BJ (cell line): ENCODE results near the gene RGS7. TPM values are rescaled to one million over a fixed set of nuclear protein-coding genes. Genes with fewer than 3 reads are reported as not detected.

ENCODE experiments used
- CTCF ChIA-PET: fragments of 350-600 bp; formaldehyde crosslinking; extraction: SDS; loops from one replicate; lab custom pipeline; 2021; ENCODE audit warnings: antibody characterized with exemption, inconsistent platforms; lab: Yijun Ruan, JAX
- POLR2A ChIA-PET: fragments of 300-600 bp; sonication (Branson Sonifier 250); formaldehyde crosslinking; extraction: SDS; loops from one replicate; lab custom pipeline; 2021; ENCODE audit warnings: antibody characterized with exemption; lab: Charles Lee
- DNase-seq: peaks from one replicate; pipeline ENCODE4 v3.0.0-alpha.2; 2011; ENCODE audit warnings: low read depth
- H3K27me3 ChIP-seq: 2 replicates; pipeline ENCODE4 v1.6.0; 2011; ENCODE audit warnings: low read length; ENCODE audit not compliant: control insufficient read depth, insufficient read depth
- H3K36me3 ChIP-seq: 2 replicates; pipeline ENCODE4 v1.5.1; 2011; ENCODE audit warnings: low read length; ENCODE audit not compliant: control insufficient read depth, insufficient read depth
- H3K4me3 ChIP-seq: 2 replicates; pipeline ENCODE4 v1.5.1; 2011; ENCODE audit warnings: low read depth, mild to moderate bottlenecking, control low read depth, low read length
- polyA plus RNA-seq: library from polyadenylated mRNA; depleted of rRNA; stranded (reverse); fragments of >200 nt; gene quantifications from 2 replicates; pipeline ENCODE4 v1.2.3, GENCODE V29; 2011
- TF ChIP-seq, protein P1 (sequence below): IDR thresholded peaks from 2 replicates; pipeline ENCODE4 v1.5.1; 2011; ENCODE audit warnings: low read depth, mild to moderate bottlenecking, control low read depth, inconsistent platforms, low read length, moderate library complexity; ENCODE audit not compliant: insufficient read depth

The RGS7 gene
- polyA plus RNA-seq, 1 experiment = 0.93 TPM

DNA sequence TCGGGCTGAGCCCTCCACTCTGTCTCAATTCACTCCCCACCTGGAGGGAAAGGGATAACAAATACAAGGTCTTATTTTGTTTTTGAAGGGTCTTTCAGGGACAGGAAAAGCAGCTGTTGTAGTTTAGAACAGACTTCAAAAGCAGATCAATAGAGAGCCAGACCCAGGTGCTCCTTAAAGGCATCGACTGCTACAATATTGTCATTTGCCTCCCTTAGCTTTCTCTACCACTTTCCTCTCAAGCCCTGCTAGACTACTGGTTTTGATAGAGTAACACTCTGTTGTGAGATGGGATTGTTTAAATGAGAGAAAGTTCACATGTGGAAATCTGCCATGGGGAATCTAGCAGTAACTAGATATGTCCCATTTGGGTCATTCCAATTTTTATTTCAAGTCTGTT is 24.0 kb downstream of the RGS7 start:
- TF ChIP-seq, protein P1, sequence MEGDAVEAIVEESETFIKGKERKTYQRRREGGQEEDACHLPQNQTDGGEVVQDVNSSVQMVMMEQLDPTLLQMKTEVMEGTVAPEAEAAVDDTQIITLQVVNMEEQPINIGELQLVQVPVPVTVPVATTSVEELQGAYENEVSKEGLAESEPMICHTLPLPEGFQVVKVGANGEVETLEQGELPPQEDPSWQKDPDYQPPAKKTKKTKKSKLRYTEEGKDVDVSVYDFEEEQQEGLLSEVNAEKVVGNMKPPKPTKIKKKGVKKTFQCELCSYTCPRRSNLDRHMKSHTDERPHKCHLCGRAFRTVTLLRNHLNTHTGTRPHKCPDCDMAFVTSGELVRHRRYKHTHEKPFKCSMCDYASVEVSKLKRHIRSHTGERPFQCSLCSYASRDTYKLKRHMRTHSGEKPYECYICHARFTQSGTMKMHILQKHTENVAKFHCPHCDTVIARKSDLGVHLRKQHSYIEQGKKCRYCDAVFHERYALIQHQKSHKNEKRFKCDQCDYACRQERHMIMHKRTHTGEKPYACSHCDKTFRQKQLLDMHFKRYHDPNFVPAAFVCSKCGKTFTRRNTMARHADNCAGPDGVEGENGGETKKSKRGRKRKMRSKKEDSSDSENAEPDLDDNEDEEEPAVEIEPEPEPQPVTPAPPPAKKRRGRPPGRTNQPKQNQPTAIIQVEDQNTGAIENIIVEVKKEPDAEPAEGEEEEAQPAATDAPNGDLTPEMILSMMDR = no peak
- CTCF ChIA-PET = no interaction called here
- Histone ChIP-seq H3K4me3 (no peak overlapping the region), H3K36me3 (no peaks in the 10 kb centered on the region), H3K27me3 (0 out of 2 replicates have a peak, but pooled peaks cover 1% of the 10 kb centered on the region)
- POLR2A ChIA-PET = no interaction called here
- DNase-seq = no peak

DNA sequence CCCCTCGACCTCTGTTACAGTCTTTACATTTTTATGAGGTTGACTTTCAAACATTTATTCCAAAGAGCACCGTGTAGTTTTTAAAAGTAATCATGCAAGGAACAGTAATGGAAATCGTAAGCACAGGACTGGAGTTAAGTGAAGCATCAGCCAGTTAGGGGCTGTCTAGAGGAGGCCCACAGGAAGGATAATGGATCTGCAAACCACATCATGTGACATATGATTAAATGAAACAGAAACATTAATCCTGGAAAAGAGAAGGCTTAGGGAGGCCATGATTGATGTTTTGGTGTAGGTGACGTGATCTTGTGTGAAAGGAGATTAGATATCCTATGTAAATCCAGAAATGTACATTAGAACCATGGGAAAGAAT is 25.0 kb downstream of the RGS7 start:
- POLR2A ChIA-PET = no interaction called here
- TF ChIP-seq, protein P1 = no peak
- no peaks in the 10 kb centered on the region for H3K36me3 ChIP-seq
- DNase-seq = no peak
- 0 out of 2 replicates have a peak, but pooled peaks cover 1% of the 10 kb centered on the region for H3K27me3 ChIP-seq
- CTCF ChIA-PET = no interaction called here
- no peak overlapping the region for H3K4me3 ChIP-seq

DNA sequence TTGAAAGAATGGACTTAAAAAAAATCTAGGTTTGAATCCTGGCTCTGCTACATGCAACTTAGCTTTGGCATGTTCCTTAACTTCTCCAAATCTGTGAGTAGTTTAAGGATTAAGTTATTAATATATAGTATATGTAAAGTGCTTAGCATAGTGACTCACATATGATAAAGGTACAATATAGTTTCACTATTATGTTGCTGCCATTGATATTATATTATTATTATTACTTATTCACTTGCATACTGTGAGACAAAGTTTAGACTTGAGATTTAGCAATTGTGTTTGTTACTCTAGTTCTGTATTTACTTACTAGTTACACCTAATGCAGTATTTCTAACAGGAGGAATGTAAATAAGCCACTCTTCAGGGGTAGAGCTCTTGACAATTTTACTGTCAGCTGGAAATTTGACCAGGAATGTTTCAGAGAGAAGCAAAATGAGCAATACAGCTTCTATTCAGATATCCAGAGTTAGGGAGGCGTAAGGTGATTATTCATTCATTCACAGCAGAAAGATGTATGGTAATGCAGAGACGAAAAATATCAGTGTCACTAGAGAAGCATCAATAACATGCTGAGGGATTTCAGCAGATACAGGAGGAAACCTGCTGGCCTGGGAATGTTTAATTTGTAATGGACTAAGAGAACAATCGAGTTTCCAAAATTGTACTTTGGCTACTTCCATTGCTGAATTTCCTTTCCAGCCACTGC is 25.5 kb downstream of the RGS7 start:
- DNase-seq = no peak
- CTCF ChIA-PET = no interaction called here
- POLR2A ChIA-PET = no interaction called here
- 0 out of 2 replicates have a peak, but pooled peaks cover 1% of the 10 kb centered on the region for H3K27me3 ChIP-seq
- TF ChIP-seq, protein P1 = no peak
- H3K36me3 ChIP-seq = no peaks in the 10 kb centered on the region
- no peak overlapping the region for H3K4me3 ChIP-seq

DNA sequence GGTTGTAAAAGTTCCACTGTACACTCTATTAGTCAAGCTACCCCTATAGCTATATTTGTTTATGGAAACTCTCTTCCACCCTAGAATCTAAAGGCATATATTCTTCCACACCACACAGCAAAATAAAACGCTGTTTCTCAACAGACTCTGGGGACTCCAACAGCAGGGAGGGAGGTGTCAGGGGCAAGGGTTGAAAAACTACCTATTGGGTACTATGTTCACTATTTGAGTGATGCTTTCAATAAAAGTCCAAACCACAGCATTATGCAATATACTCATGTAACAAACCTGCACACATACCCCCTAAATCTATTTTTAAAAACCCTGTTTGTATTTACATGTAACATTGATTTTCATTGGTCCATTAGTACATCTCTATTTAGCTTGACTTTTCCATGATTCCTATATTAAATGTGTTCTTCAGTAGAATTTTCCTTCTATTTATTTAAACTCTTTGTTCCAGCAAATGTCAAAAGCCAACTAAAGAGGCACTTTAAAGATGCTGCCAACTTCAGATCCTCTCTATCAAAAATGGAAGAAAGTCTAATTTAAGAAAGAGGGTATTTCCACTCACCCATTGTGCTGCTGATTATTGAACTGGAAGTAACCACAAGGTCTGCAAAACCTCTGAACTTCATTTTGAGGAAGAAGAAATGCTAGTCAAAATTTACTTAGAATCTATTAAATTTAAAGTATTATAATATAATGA is 26.2 kb downstream of the RGS7 start:
- Histone ChIP-seq H3K4me3 (no peak overlapping the region), H3K36me3 (no peaks in the 10 kb centered on the region), H3K27me3 (0 out of 2 replicates have a peak, but pooled peaks cover 1% of the 10 kb centered on the region)
- DNase-seq = no peak
- ChIA-PET POLR2A (no interaction called here), CTCF (interaction anchor here (1.8 kb wide), 1 partner anchor 8 kb away, joined by 4 read pairs; no protein-coding TSS in a partner anchor)
- TF ChIP-seq, protein P1 = no peak

DNA sequence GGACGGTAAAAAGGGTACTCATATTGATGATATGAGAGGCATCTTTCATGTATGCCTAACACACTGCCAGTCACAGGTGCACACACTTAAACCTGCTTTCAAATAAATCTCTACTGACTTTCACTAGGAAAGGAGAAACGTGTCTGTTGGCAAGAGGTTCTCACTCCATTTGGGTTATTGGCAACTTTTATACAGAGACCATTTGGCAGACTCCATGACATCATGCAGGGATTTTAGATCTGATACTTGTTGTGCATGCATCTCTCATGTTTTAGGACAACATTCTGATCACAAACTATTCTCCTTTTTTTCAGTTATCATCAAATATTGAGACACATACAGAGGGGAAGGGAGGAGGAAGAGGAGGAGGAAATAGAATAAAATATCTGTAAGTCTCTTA is 31.5 kb downstream of the RGS7 start:
- no peaks in the 10 kb centered on the region for H3K36me3 ChIP-seq
- TF ChIP-seq, protein P1 = no peak
- CTCF ChIA-PET = no interaction called here

More for the DNA sequence above, 31.5 kb downstream of the RGS7 start:
- Histone ChIP-seq H3K4me3 (no peak overlapping the region), H3K27me3 (no peaks in the 10 kb centered on the region)
- no peak for DNase-seq
- POLR2A ChIA-PET = no interaction called here
